Activated gamma-delta T cell (primary cell): ENCODE results near the gene KLHL35.
A peak's percentile ranks its signal among the peaks of the same experiment; 100 is the strongest.
"Not testable (repeated sequence)": the region's sequence is repeated elsewhere in the genome, so short reads cannot be mapped to it uniquely, and the experiment has no call there.

Experiments used
- DNase-seq: peaks from one replicate; lab custom pipeline; 2025; lab: John Stamatoyannopoulos, UW

The KLHL35 gene

GRCh38 chr11:75423721-75424120 is 9.3 kb downstream of the KLHL35 start:
- DNase-seq, result no peak

- no peak for DNase-seq
Observed at GRCh38 chr11:75422248-75423231, 10.5 kb downstream of the KLHL35 start.

GRCh38 chr11:75421902-75422247 is 11.1 kb downstream of the KLHL35 start:
- no peak for DNase-seq

GRCh38 chr11:75421035-75421602 is 11.9 kb downstream of the KLHL35 start:
- no peak for DNase-seq

- no peak for DNase-seq
Observed at GRCh38 chr11:75420224-75421034, 12.6 kb downstream of the KLHL35 start.

GRCh38 chr11:75413864-75414263 is 19.1 kb downstream of the KLHL35 start:
- DNase-seq, result no peak

GRCh38 chr11:75413146-75413545 is 19.9 kb downstream of the KLHL35 start:
- DNase-seq, result not testable (repeated sequence)

GRCh38 chr11:75409971-75410370 is 23.0 kb downstream of the KLHL35 start:
- not testable (repeated sequence) for DNase-seq

- no peak for DNase-seq
Observed at GRCh38 chr11:75408957-75409219, 24.1 kb downstream of the KLHL35 start.

GRCh38 chr11:75406338-75406777 is 26.6 kb downstream of the KLHL35 start:
- no peak for DNase-seq

GRCh38 chr11:75403983-75404658 is 28.9 kb downstream of the KLHL35 start:
- no peak for DNase-seq

GRCh38 chr11:75403037-75403436 is 30.0 kb downstream of the KLHL35 start:
- DNase-seq, result no peak

GRCh38 chr11:75402002-75402773 is 30.8 kb downstream of the KLHL35 start:
- no peak for DNase-seq

GRCh38 chr11:75400146-75400865 is 32.7 kb downstream of the KLHL35 start:
- no peak for DNase-seq

GRCh38 chr11:75399344-75400145 is 33.5 kb downstream of the KLHL35 start, which contains the start of gene RPS3:
Gene RPS3, plus strand, starts transcription at chr11:75399518. Its CDS starts 30 bp downstream, at chr11:75399548.
- peak; percentile 66 for DNase-seq

GRCh38 chr11:75398906-75399305 is 34.1 kb downstream of the KLHL35 start:
- DNase-seq, result no peak

GRCh38 chr11:75394085-75394840 is 38.7 kb downstream of the KLHL35 start:
- DNase-seq, result no peak

- no peak for DNase-seq
Observed at GRCh38 chr11:75389925-75390324, 43.1 kb downstream of the KLHL35 start.

- DNase-seq, result no peak
Observed at GRCh38 chr11:75389276-75389605, 43.8 kb downstream of the KLHL35 start.
